Gastroesophageal sphincter (tissue), 4 donors: ENCODE measurements around the gene GDPD1. TPM values are rescaled to one million over a fixed set of nuclear protein-coding genes. Genes with fewer than 3 reads are reported as not detected.

Experiments
- ATAC-seq: fragments of 150-250 bp; one replicate; pipeline ENCODE4 v1.9.1; 2016; ENCODE audit warnings: mild to moderate bottlenecking, moderate library complexity
- H3K27ac ChIP-seq, 4 donors: fragments of 200-600 bp; sonication (generic) in 3 of 4; 1 replicate in 3 of 4; 2 replicates in 1 of 4; pipeline ENCODE4 v1.5.1; 2016 to 2019
- H3K27me3 ChIP-seq: fragments of 200-600 bp; sonication (generic); one replicate; pipeline ENCODE4 v1.5.1; 2019
- H3K36me3 ChIP-seq, 2 donors: fragments of 200-600 bp; sonication (generic); one replicate each; pipeline ENCODE4 v1.5.1; 2019; ENCODE audit warnings: control low read depth in 1 of 2
- H3K4me1 ChIP-seq, 3 donors: fragments of 200-600 bp; sonication (generic); 1 replicate in 2 of 3; 2 replicates in 1 of 3; pipeline ENCODE4 v1.5.1; 2016 to 2019; ENCODE audit warnings: control low read depth in 2 of 3
- H3K4me3 ChIP-seq, 2 donors: fragments of 200-600 bp; sonication (generic); one replicate each; pipeline ENCODE4 v1.5.1; 2019; ENCODE audit warnings: mild to moderate bottlenecking in 1 of 2, moderate library complexity in 1 of 2
- H3K9me3 ChIP-seq, 3 donors: fragments of 200-600 bp; sonication (generic); one replicate each; pipeline ENCODE4 v1.5.1; 2017 to 2019; ENCODE audit warnings: control low read depth in 2 of 3
- CTCF ChIP-seq, 4 experiments: fragments of 200-600 bp in 2 of 4; fragments of 450-650 bp in 2 of 4; sonication (generic) in 1 of 4; IDR thresholded peaks; one replicate each; pipeline ENCODE4 v1.5.1; 2017 to 2019; ENCODE audit warnings: antibody characterized with exemption in 4 of 4, mild to moderate bottlenecking in 2 of 4, moderate library complexity in 2 of 4
- EP300 ChIP-seq: sonication (generic); formaldehyde crosslinking; IDR thresholded peaks from one replicate; pipeline ENCODE4 v1.6.1; 2017; ENCODE audit warnings: antibody characterized with exemption, mild to moderate bottlenecking
- POLR2A ChIP-seq, 2 donors: fragments of 450-650 bp; IDR thresholded peaks; one replicate each; pipeline ENCODE4 v1.6.1; 2017; ENCODE audit warnings: antibody characterized with exemption in 2 of 2, mild to moderate bottlenecking in 2 of 2, moderate library complexity in 1 of 2
- POLR2AphosphoS5 ChIP-seq: sonication (generic); formaldehyde crosslinking; IDR thresholded peaks from one replicate; pipeline ENCODE4 v1.6.1; 2017; ENCODE audit warnings: antibody characterized with exemption
- WGBS, 2 donors: methylation state at CpG; one replicate each; pipeline ENCODE4 v1.1.5; 2018; ENCODE audit warnings: low coverage in 1 of 2; 5-methylcytosine and 5-hydroxymethylcytosine counted together
- total RNA-seq, 4 donors: library from RNA; depleted of rRNA; stranded (reverse); fragments of >200 nt; gene quantifications; one replicate each; pipeline ENCODE4 v1.1.0, GENCODE V29; 2016

GDPD1 gene
- total RNA-seq, 4 donors from 2014 or later: 0.67 to 6.2 (median 2.5) TPM

- Histone ChIP-seq H3K4me3 (no peak overlapping the region), H3K4me1 (no peaks in the 10 kb centered on the region), H3K36me3 (no peaks in the 10 kb centered on the region), H3K27ac (no peak overlapping the region), H3K9me3 (no peaks in the 10 kb centered on the region), H3K27me3 (no peaks in the 10 kb centered on the region)
- no peak for ATAC-seq
- TF ChIP-seq CTCF (IDR thresholded peaks at IDR 0.05) (no peak), POLR2AphosphoS5 (no peak), POLR2A (IDR thresholded peaks at IDR 0.05) (no peak), EP300 (no peak)
These were observed 14.3 kb downstream of the GDPD1 start for GRCh38 chr17:59234631-59235030.

- Histone ChIP-seq H3K9me3 (no peaks in the 10 kb centered on the region), H3K4me1 (no peaks in the 10 kb centered on the region), H3K4me3 (no peak overlapping the region), H3K27me3 (no peaks in the 10 kb centered on the region), H3K27ac (no peak overlapping the region), H3K36me3 (no peaks in the 10 kb centered on the region)
- no peak for ATAC-seq
- no peak for TF ChIP-seq POLR2A (IDR thresholded peaks at IDR 0.05)
- WGBS, 2 donors: 78 to 92% methylated on average over 2 of the region's 2 CpGs
These were observed 18.6 kb downstream of the GDPD1 start for GRCh38 chr17:59238906-59239305.

- TF ChIP-seq POLR2A (IDR thresholded peaks at IDR 0.05) (no peak), POLR2AphosphoS5 (no peak), CTCF (IDR thresholded peaks at IDR 0.05) (no peak), EP300 (no peak)
- 92 to 94% methylated on average over 2 to 6 of the region's 6 CpGs for WGBS, 2 donors
- peaks cover 0 to 12% of the 10 kb centered on the region in 2 donors for H3K36me3 ChIP-seq
- H3K4me1 ChIP-seq: no peaks in the 10 kb centered on the region
- H3K27me3 ChIP-seq: no peaks in the 10 kb centered on the region
- H3K9me3 ChIP-seq: no peaks in the 10 kb centered on the region
- ATAC-seq: no peak
- no peak overlapping the region for H3K27ac ChIP-seq
- no peak overlapping the region for H3K4me3 ChIP-seq
These were observed 23.8 kb downstream of the GDPD1 start for GRCh38 chr17:59244081-59244480.

DNA sequence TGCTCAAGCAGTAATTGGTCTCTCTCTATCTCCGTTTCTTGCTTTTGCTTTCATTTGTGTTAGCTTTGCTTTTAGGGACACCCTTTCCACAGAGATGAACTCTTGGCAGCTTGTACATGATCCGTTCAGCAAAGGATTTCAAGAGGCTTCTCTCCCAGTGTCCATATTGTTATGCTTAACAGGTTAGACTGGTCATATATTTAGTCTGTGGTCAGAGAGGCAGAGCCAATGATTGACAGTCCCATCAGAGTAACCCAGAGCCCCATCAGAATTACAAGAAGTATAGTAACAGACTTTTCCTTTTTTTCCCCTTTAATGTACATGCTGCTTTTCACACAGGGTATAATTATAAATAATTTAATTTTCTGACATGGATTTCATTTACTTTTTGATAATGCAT is 34.4 kb downstream of the GDPD1 start:
- H3K4me3 ChIP-seq: no peak overlapping the region
- no peaks in the 10 kb centered on the region for H3K9me3 ChIP-seq
- no peaks in the 10 kb centered on the region for H3K27me3 ChIP-seq
- ATAC-seq: no peak
- TF ChIP-seq POLR2A (IDR thresholded peaks at IDR 0.05) (no peak), CTCF (IDR thresholded peaks at IDR 0.05) (no peak), POLR2AphosphoS5 (no peak), EP300 (no peak)
- H3K27ac ChIP-seq: no peak overlapping the region
- H3K36me3 ChIP-seq: peaks cover 0 to 16% of the 10 kb centered on the region in 2 donors
- no peaks in the 10 kb centered on the region for H3K4me1 ChIP-seq
- WGBS, 2 donors: 70 to 71% methylated on average over 1 to 2 of the region's 2 CpGs

GRCh38 chr17:59257101-59257500 is 36.8 kb downstream of the GDPD1 start:
- Histone ChIP-seq H3K27me3 (no peaks in the 10 kb centered on the region), H3K4me1 (no peaks in the 10 kb centered on the region), H3K36me3 (peaks cover 0 to 3% of the 10 kb centered on the region in 2 donors), H3K4me3 (no peak overlapping the region), H3K27ac (no peak overlapping the region), H3K9me3 (no peaks in the 10 kb centered on the region)
- WGBS, 2 donors: 54 to 67% methylated on average over 2 of the region's 2 CpGs
- no peak for ATAC-seq
- TF ChIP-seq EP300 (no peak), POLR2AphosphoS5 (no peak), POLR2A (IDR thresholded peaks at IDR 0.05) (no peak), CTCF (IDR thresholded peaks at IDR 0.05) (no peak)
